Measurements from ENCODE around the gene UBXN11.

Gene UBXN11

GRCh38 chr1:26259005-26259404 lies 47.4 kb downstream of the UBXN11 start:
- no peak for DNase-seq

GRCh38 chr1:26257222-26257621 lies 49.2 kb downstream of the UBXN11 start:
- DNase-seq, result no peak

GRCh38 chr1:26254404-26254803 lies 52.0 kb downstream of the UBXN11 start:
- DNase-seq, result no peak

- no peak for DNase-seq
Measured at GRCh38 chr1:26252718-26253117, 53.7 kb downstream of the UBXN11 start.

GRCh38 chr1:26239936-26240335 lies 66.5 kb downstream of the UBXN11 start:
- no peak for DNase-seq

- DNase-seq, result no peak
Measured at GRCh38 chr1:26237230-26237966, 69.0 kb downstream of the UBXN11 start.

GRCh38 chr1:26234644-26235370 lies 71.6 kb downstream of the UBXN11 start:
- DNase-seq, result no peak

- peak; percentile 98 for DNase-seq
Measured at GRCh38 chr1:26233903-26234643, 72.4 kb downstream of the UBXN11 start, which contains the start of gene CEP85. TSS of gene CEP85 (plus strand) at chr1:26234200. CDS start at chr1:26239784, 5,584 bp downstream.

All from NK-92 treated with Interleukin-12 subunit alpha and Interleukin-12 subunit beta, amount 100 ng/mL, for 24 hours (cell line).